IMR-90 (cell line): ENCODE results near the gene SMARCA2. TPM values are rescaled to one million over a fixed set of nuclear protein-coding genes. Genes with fewer than 3 reads are reported as not detected.

ENCODE experiments used
- ATAC-seq: fragments of 200-7000 bp; cut with Tn5 transposase; 2 replicates; pipeline ENCODE4 v1.9.1; 2020; ENCODE audit warnings: low read depth, mild to moderate bottlenecking, moderate library complexity
- BruUV-seq: library from RNA; stranded (reverse); fragments of 400-500 nt; replicated peaks from 2 replicates; lab custom pipeline; 2021; lab: Mats Ljungman, UMichigan
- CTCF ChIA-PET: fragments of 300-600 bp; formaldehyde crosslinking; extraction: SDS; loops from one replicate; lab custom pipeline; 2021; ENCODE audit warnings: antibody characterized with exemption; lab: Yijun Ruan, JAX
- POLR2A ChIA-PET: fragments of 300-600 bp; sonication (Branson Sonifier 250); formaldehyde crosslinking; loops from one replicate; lab custom pipeline; 2022; ENCODE audit warnings: antibody characterized with exemption; ENCODE audit not compliant: unreplicated experiment; lab: Charles Lee
- DNase-seq: peaks from one replicate; pipeline ENCODE4 v3.0.0; 2013
- H2AFZ ChIP-seq: replicated peaks from 2 replicates; pipeline ENCODE3; 2013; ENCODE audit warnings: low read length, mild to moderate bottlenecking; ENCODE audit not compliant: poor library complexity
- H2AK5ac ChIP-seq: 2 replicates; pipeline ENCODE4 v1.6.1; 2013; ENCODE audit warnings: low read depth, low read length, inconsistent platforms
- H2AK9ac ChIP-seq: replicated peaks from 2 replicates; pipeline ENCODE3; 2013; ENCODE audit warnings: mild to moderate bottlenecking, low read depth, low read length, moderate library complexity; ENCODE audit not compliant: poor library complexity
- H2BK120ac ChIP-seq: 2 replicates; pipeline ENCODE4 v1.6.1; 2013; ENCODE audit warnings: low read depth, low read length, inconsistent platforms
- H2BK15ac ChIP-seq: 3 replicates; pipeline ENCODE4 v1.6.1; 2013; ENCODE audit warnings: low read depth, low read length, inconsistent platforms
- H2BK20ac ChIP-seq: 2 replicates; pipeline ENCODE4 v1.6.1; 2013; ENCODE audit warnings: low read depth, mild to moderate bottlenecking, inconsistent platforms, low read length, moderate library complexity
- H2BK5ac ChIP-seq: 2 replicates; pipeline ENCODE4 v1.6.1; 2013; ENCODE audit warnings: mild to moderate bottlenecking, low read depth, low read length, inconsistent platforms; ENCODE audit not compliant: poor library complexity, severe bottlenecking
- H3K14ac ChIP-seq: replicated peaks from 2 replicates; pipeline ENCODE4 v1.6.1; 2013; ENCODE audit warnings: low read depth, low read length, inconsistent platforms
- H3K18ac ChIP-seq: 2 replicates; pipeline ENCODE4 v1.6.1; 2013; ENCODE audit warnings: low read depth, low read length, control low read depth
- H3K23ac ChIP-seq: 2 replicates; pipeline ENCODE4 v1.6.1; 2013; ENCODE audit warnings: low read depth, low read length, inconsistent platforms
- H3K27ac ChIP-seq: 2 replicates; pipeline ENCODE4 v1.5.1; 2013; ENCODE audit warnings: mild to moderate bottlenecking, control low read depth, low read length; ENCODE audit not compliant: insufficient read depth
- H3K27me3 ChIP-seq: 2 replicates; pipeline ENCODE4 v1.6.1; 2013; ENCODE audit warnings: low read length; ENCODE audit not compliant: control insufficient read depth, insufficient read depth
- H3K36me3 ChIP-seq: 2 replicates; pipeline ENCODE4 v1.6.1; 2013; ENCODE audit warnings: low read length, mixed read lengths; ENCODE audit not compliant: control insufficient read depth, insufficient read depth
- H3K4ac ChIP-seq: 2 replicates; pipeline ENCODE4 v1.6.1; 2013; ENCODE audit warnings: low read depth, low read length, inconsistent platforms
- H3K4me1 ChIP-seq: 2 replicates; pipeline ENCODE4 v1.6.1; 2013; ENCODE audit warnings: low read length, mixed read lengths; ENCODE audit not compliant: control insufficient read depth, insufficient read depth
- H3K4me2 ChIP-seq: 2 replicates; pipeline ENCODE4 v1.6.1; 2013; ENCODE audit warnings: low read depth, mild to moderate bottlenecking, control low read depth, low read length, moderate library complexity
- H3K4me3 ChIP-seq: 2 replicates; pipeline ENCODE4 v1.5.1; 2013; ENCODE audit warnings: low read depth, mild to moderate bottlenecking, control low read depth, low read length, moderate library complexity; ENCODE audit not compliant: insufficient read depth
- H3K56ac ChIP-seq: 2 replicates; pipeline ENCODE4 v1.6.1; 2013; ENCODE audit warnings: low read length, inconsistent platforms; ENCODE audit not compliant: insufficient read depth; ENCODE audit errors: extremely low read depth
- H3K79me1 ChIP-seq, 2 experiments: 2 replicates each; pipeline ENCODE4 v1.6.1; 2013; ENCODE audit warnings: low read length in 2 of 2, inconsistent platforms in 1 of 2, low read depth in 1 of 2
- H3K9ac ChIP-seq: 2 replicates; pipeline ENCODE4 v1.6.1; 2013; ENCODE audit warnings: low read depth, low read length, control low read depth
- H3K9me1 ChIP-seq: 2 replicates; pipeline ENCODE4 v1.6.1; 2013; ENCODE audit warnings: low read length, inconsistent platforms; ENCODE audit not compliant: insufficient read depth
- H3K9me3 ChIP-seq: 2 replicates; pipeline ENCODE4 v1.6.1; 2013; ENCODE audit warnings: low read length; ENCODE audit not compliant: control insufficient read depth, insufficient read depth
- H4K20me1 ChIP-seq: 2 replicates; pipeline ENCODE4 v1.6.1; 2013; ENCODE audit warnings: low read length, inconsistent platforms; ENCODE audit not compliant: insufficient read depth
- H4K5ac ChIP-seq: 2 replicates; pipeline ENCODE4 v1.6.1; 2013; ENCODE audit warnings: mild to moderate bottlenecking, low read depth, low read length, control low read depth
- H4K8ac ChIP-seq, 2 experiments: 2 replicates each; pipeline ENCODE4 v1.6.1; 2013; ENCODE audit warnings: low read depth in 2 of 2, low read length in 2 of 2, control low read depth in 1 of 2, inconsistent platforms in 1 of 2
- H4K91ac ChIP-seq: 2 replicates; pipeline ENCODE4 v1.6.1; 2013; ENCODE audit warnings: low read depth, low read length, inconsistent platforms; ENCODE audit not compliant: insufficient read depth
- BHLHE40 ChIP-seq: fragments of 150-350 bp; IDR thresholded peaks from 2 replicates; pipeline ENCODE4 v1.6.1; 2016; ENCODE audit warnings: mild to moderate bottlenecking, low read depth, low read length
- CEBPB ChIP-seq: IDR thresholded peaks from 2 replicates; pipeline ENCODE4 v1.6.1; 2012; ENCODE audit warnings: low read depth, low read length, improper control_type of control experiment
- CHD1 ChIP-seq: IDR thresholded peaks from 2 replicates; pipeline ENCODE4 v1.6.1; 2012; ENCODE audit warnings: low read depth, low read length, improper control_type of control experiment
- CTCF ChIP-seq: conservative IDR thresholded peaks from 2 replicates; pipeline ENCODE4 v1.5.1; 2012; ENCODE audit warnings: mild to moderate bottlenecking, low read depth, low read length, improper control_type of control experiment
- ELK1 ChIP-seq: fragments of 150-350 bp; IDR thresholded peaks from 2 replicates; pipeline ENCODE4 v1.6.1; 2016; ENCODE audit warnings: low read depth, mild to moderate bottlenecking, low read length, moderate library complexity, borderline replicate concordance
- MAFK ChIP-seq: IDR thresholded peaks from 2 replicates; pipeline ENCODE4 v1.6.1; 2012; ENCODE audit warnings: low read depth, low read length, improper control_type of control experiment
- MAZ ChIP-seq: IDR thresholded peaks from 2 replicates; pipeline ENCODE4 v1.6.1; 2012; ENCODE audit warnings: low read depth, mild to moderate bottlenecking, low read length, improper control_type of control experiment, moderate library complexity, borderline replicate concordance
- MXI1 ChIP-seq: IDR thresholded peaks from 2 replicates; pipeline ENCODE4 v1.6.1; 2012; ENCODE audit warnings: low read depth, mild to moderate bottlenecking, low read length, moderate library complexity, borderline replicate concordance
- NFE2L2 ChIP-seq: fragments of 150-350 bp; IDR thresholded peaks from 2 replicates; pipeline ENCODE4 v1.6.1; 2016; ENCODE audit warnings: low read depth, mild to moderate bottlenecking, low read length
- POLR2A ChIP-seq: IDR thresholded peaks from 2 replicates; pipeline ENCODE4 v1.6.1; 2012; ENCODE audit warnings: mild to moderate bottlenecking, low read depth, low read length
- RAD21 ChIP-seq: IDR thresholded peaks from 2 replicates; pipeline ENCODE4 v1.6.1; 2012; ENCODE audit warnings: low read length, improper control_type of control experiment
- RFX5 ChIP-seq: IDR thresholded peaks from 2 replicates; pipeline ENCODE4 v1.8.0; 2012; ENCODE audit warnings: low read depth, mild to moderate bottlenecking, low read length, moderate library complexity
- USF2 ChIP-seq: fragments of 150-350 bp; IDR thresholded peaks from 2 replicates; pipeline ENCODE4 v1.6.1; 2017; ENCODE audit warnings: mild to moderate bottlenecking, antibody characterized with exemption, low read length, low read depth
- WGBS, 2 experiments: methylation state at CpG; one replicate each; pipeline versions ENCODE4 v1.1.5 to v1.1.7; 2013; ENCODE audit warnings: missing lambda C conversion rate in 2 of 2; ENCODE audit not compliant: insufficient read length in 1 of 2; ENCODE audit errors: extremely low coverage in 2 of 2; 5-methylcytosine and 5-hydroxymethylcytosine counted together
- dilution Hi-C: fragments of 300-500 bp; cut with HindIII; formaldehyde crosslinking; loops from one replicate; pipeline ENCODE4 v1.14.3; 2018; ENCODE audit warnings: low sequenced_read_pairs; ENCODE audit not compliant: unreplicated experiment
- in situ Hi-C: fragments of 300-500 bp; cut with MboI; formaldehyde crosslinking; loops from 3 replicates; pipeline ENCODE4 v1.14.3; 2019; ENCODE audit warnings: low sequenced_read_pairs, inconsistent platforms, mixed read lengths
- intact Hi-C: fragments of 100-400 bp; cut with micrococcal nuclease; formaldehyde crosslinking; loops from 2 replicates; pipeline ENCODE4 v1.10.0; 2022
- polyA plus RNA-seq, 3 experiments: library from polyadenylated mRNA; depleted of rRNA; stranded (reverse); fragments of >200 nt; gene quantifications; 2 replicates each; pipeline ENCODE4 v1.2.3, GENCODE V29; 2012; ENCODE audit warnings: low replicate concordance in 1 of 3
- total RNA-seq: library from RNA; depleted of rRNA; stranded (reverse); fragments of >200 nt; gene quantifications from 2 replicates; pipeline ENCODE4 v1.2.3, GENCODE V29; 2012

Gene SMARCA2
- total and polyA plus RNA-seq, 2 of the 4 experiments (the other 2 are of a cell fraction) = 25.3 to 26.7 TPM

GRCh38 chr9:2026220-2026997 lies 11.3 kb downstream of the SMARCA2 start:
- ATAC-seq (no peak), DNase-seq (no peak)
- ChIA-PET CTCF (no interaction called here), POLR2A (no interaction called here)
- Histone ChIP-seq H2AFZ (no peak overlapping the region), H3K4ac (no peak overlapping the region), H3K36me3 (0 out of 2 replicates have a peak, but pooled peaks cover 1% of the 10 kb centered on the region), H3K9me1 (0 out of 2 replicates have a peak, but pooled peaks cover 5% of the 10 kb centered on the region), H4K91ac (no peak overlapping the region), H3K4me2 (no peak overlapping the region), H3K9me3 (no peaks in the 10 kb centered on the region), H3K14ac (no peak overlapping the region), H3K4me1 (peaks cover 5% of the 10 kb centered on the region), H3K27me3 (no peaks in the 10 kb centered on the region), H2BK20ac (no peak overlapping the region), H3K9ac (no peak overlapping the region), H2BK120ac (no peak overlapping the region), H2AK9ac (no peak overlapping the region), H2BK15ac (no peak overlapping the region), H3K27ac (no peak overlapping the region), H4K20me1 (peaks cover 5% of the 10 kb centered on the region; the same call in 1 of the 2 replicates), H2BK5ac (no peak overlapping the region), H3K18ac (no peak overlapping the region), H3K79me1 (peaks cover 46 to 50% of the 10 kb centered on the region in 2 experiments), H4K5ac (no peak overlapping the region), H3K23ac (no peak overlapping the region), H3K56ac (no peak overlapping the region), H3K4me3 (no peak overlapping the region), H4K8ac (no peak overlapping the region), H2AK5ac (no peak overlapping the region)
- intact Hi-C loops (no loop called here), in situ Hi-C loops (no loop called here), dilution Hi-C loops (no loop called here)
- WGBS, 2 experiments = 100% methylated on average over 3 of the region's 9 CpGs; no CpG with 5 or more reads in 1 of the 2 experiments
- TF ChIP-seq POLR2A (no peak), RAD21 (no peak), CEBPB (no peak), CHD1 (no peak), CTCF (no peak), MAFK (no peak), MXI1 (no peak), ELK1 (no peak), BHLHE40 (no peak), NFE2L2 (no peak), MAZ (no peak), USF2 (no peak), RFX5 (no peak)
- no TSS peak for BruUV-seq
